ENCODE results near the gene PARN.
"Not testable (repeated sequence)": the region's sequence is repeated elsewhere in the genome, so short reads cannot be mapped to it uniquely, and the experiment has no call there.

The PARN gene

GRCh38 chr16:14632693-14633569 lies 2.9 kb upstream of the PARN start, which contains the start of gene BFAR:
BFAR (plus strand) TSS chr16:14632951; CDS start chr16:14644347, 11,396 bp downstream.
- peak; percentile 99 for DNase-seq

- not testable (repeated sequence) for DNase-seq
These were observed 715 bp upstream of the PARN start for GRCh38 chr16:14630620-14631330.

- DNase-seq: no peak
These were observed 495 bp downstream of the PARN start for GRCh38 chr16:14629612-14629918.

- peak in 1 of 2 donors; percentile 15 for DNase-seq
These were observed 1.1 kb downstream of the PARN start for GRCh38 chr16:14628806-14629611.

GRCh38 chr16:14627078-14627477 lies 3.0 kb downstream of the PARN start:
- no peak for DNase-seq

GRCh38 chr16:14618566-14618965 lies 11.5 kb downstream of the PARN start:
- DNase-seq: no peak

GRCh38 chr16:14616280-14616679 lies 13.8 kb downstream of the PARN start:
- no peak for DNase-seq

- DNase-seq: no peak
These were observed 16.1 kb downstream of the PARN start for GRCh38 chr16:14613991-14614390.

GRCh38 chr16:14611660-14612059 lies 18.4 kb downstream of the PARN start:
- no peak for DNase-seq

GRCh38 chr16:14609716-14610115 lies 20.3 kb downstream of the PARN start:
- DNase-seq: no peak

GRCh38 chr16:14608604-14609003 lies 21.5 kb downstream of the PARN start:
- DNase-seq: no peak

GRCh38 chr16:14608111-14608566 lies 21.9 kb downstream of the PARN start:
- no peak for DNase-seq

- DNase-seq: no peak
These were observed 24.0 kb downstream of the PARN start for GRCh38 chr16:14606102-14606501.

- DNase-seq: no peak
These were observed 27.6 kb downstream of the PARN start for GRCh38 chr16:14602443-14602963.

- peak in 1 of 2 donors; percentile 30 for DNase-seq
These were observed 29.9 kb downstream of the PARN start for GRCh38 chr16:14600164-14600563.

GRCh38 chr16:14586637-14587305 lies 43.3 kb downstream of the PARN start:
- DNase-seq: no peak

- no peak for DNase-seq
These were observed 44.8 kb downstream of the PARN start for GRCh38 chr16:14585287-14585686.

GRCh38 chr16:14580926-14581325 lies 49.1 kb downstream of the PARN start:
- DNase-seq: not testable (repeated sequence)

GRCh38 chr16:14579266-14579665 lies 50.8 kb downstream of the PARN start:
- no peak for DNase-seq

GRCh38 chr16:14576532-14576931 lies 53.5 kb downstream of the PARN start:
- no peak for DNase-seq

GRCh38 chr16:14576069-14576468 lies 54.0 kb downstream of the PARN start:
- DNase-seq: no peak

GRCh38 chr16:14574698-14575415 lies 55.2 kb downstream of the PARN start:
- DNase-seq: not testable (repeated sequence)

Data from CD4-positive, alpha-beta T cell treated with Interleukin-1 beta for 1 hour (primary cell).